GM18508 (cell line): Measurements from ENCODE around the gene SH3RF1.

Source experiments
- ATAC-seq: cut with Tn5 transposase; IDR thresholded peaks from one replicate; pipeline ENCODE4 v1.9.1; 2021; ENCODE audit warnings: moderate number of reproducible peaks; ENCODE audit not compliant: insufficient read depth, unreplicated experiment

The SH3RF1 gene

DNA sequence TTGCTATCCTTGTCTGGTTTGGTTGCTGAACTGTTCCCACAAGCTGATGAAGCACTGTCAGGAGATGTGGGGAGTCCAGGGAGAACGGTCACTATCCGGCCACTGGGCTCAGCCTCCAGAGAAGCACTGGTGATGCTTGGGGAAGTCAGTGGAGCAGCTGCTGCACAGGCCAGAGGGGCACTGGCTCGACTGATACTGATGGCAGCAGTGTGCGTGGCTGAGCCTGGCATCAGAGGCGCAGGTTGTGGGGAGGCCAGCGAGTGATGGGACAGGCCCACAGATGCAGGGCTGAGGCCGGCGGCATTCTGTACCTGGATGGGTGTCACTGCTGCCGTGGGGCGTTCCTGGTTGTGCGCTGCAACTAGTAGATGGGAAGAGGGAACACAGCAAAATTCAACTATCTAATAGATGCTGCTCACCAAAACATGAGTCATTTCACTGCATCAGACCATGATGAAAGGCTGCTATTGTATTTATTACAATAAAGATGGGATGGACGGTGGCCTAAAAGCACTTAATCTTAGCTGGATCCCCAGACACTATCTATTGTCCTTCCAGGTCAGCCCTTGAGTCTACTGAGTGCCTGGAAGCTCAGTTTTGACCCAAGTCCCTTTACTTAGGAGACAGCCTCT lies 154.4 kb downstream of the SH3RF1 start:
- ATAC-seq = no peak

DNA sequence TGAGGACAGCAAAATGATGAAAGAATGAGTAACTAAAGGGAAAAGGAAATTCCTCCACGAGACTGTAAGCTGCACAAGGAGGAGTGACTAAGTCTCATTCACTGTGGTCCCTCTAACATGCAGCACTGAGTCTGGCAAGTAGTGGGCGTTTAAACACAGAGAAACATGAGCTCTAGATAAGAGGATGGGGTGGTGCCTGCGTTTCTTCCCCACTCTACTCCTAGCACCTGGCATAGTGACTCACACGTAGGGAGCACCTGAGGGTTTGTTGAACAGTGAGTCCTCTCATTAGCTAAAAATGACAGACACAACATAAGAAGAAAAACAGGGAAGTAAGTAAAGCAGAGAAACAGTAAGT lies 154.9 kb downstream of the SH3RF1 start:
- no peak for ATAC-seq

DNA sequence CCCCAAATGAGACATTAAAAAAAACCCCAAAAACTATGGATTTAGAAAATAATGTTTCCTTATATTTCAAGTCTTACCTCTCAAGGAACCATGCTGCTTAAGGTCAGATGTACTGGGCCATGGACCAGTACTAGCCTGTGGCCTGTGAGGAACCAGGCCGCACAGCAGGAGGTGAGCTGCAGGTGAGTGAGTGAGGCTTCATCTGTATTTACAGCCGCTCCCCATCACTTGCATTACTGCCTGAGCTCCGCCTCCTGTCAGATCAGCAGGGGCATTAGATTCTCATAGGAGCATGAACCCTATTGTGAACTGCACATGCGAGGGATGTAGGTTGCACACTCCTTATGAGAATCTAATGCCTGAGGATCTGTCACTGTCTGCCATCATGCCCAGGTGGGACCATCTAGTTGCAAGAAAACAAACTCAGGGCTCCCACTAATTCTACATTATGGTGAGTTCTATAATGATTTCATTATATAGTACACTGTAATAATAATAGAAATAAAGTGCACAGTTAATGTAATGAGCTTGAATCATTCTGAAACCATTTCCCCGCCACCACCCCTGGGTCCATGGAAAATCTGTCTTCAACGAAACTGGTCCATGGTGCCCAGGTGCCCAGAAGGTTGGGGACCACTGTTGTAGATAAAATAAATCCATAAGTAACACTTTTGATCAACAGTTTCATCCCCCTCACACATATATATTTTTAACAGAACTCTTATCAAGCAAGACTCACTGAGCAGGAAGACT lies 155.4 kb downstream of the SH3RF1 start:
- no peak for ATAC-seq

DNA sequence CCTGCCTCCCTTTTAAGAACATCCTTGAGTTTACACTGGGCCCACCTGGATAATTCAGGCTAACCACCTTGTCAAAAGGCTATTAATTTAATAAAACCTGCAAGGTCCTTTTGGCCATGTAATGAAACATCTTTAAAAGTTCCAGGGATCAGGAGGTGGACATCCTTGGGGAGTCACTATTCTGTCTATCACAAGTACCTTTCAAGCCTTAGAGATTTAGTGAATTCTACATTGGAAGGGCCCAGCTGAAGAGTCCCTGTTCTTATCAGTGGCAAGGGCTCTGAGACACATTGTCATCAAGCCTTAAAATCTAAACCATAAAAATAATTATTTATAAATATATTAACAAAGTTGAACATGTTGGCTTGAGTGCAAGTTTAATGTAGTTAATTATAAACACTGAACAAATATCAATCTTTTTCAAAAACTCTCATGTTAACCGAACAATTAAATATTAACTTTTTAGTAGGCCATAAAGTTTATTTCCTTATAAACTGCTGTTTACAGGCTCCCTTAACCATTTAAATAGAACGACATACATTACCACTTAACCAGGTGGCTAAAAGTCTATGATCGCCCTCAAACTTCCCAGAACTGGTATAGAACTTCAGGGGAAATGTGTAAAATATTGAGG lies 156.3 kb downstream of the SH3RF1 start:
- no peak for ATAC-seq

DNA sequence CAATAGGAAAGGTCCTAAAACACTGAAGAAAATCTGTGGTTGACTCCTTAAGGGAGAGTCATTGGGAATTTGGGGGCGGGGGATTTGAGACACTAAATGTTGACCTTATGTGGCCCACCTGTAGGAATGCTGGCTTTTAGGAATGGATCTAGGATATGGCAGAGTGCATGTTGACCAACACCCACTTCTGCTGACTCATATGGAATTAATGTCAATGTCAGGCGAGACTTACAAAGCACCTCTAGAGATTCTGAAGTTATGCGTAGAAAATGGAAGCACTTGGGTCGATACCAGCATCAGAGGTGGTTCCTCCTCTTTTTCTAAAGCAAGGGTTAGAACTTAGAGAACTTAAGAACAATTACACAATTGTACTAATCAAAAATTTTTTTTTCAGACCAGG lies 160.1 kb downstream of the SH3RF1 start:
- no peak for ATAC-seq

DNA sequence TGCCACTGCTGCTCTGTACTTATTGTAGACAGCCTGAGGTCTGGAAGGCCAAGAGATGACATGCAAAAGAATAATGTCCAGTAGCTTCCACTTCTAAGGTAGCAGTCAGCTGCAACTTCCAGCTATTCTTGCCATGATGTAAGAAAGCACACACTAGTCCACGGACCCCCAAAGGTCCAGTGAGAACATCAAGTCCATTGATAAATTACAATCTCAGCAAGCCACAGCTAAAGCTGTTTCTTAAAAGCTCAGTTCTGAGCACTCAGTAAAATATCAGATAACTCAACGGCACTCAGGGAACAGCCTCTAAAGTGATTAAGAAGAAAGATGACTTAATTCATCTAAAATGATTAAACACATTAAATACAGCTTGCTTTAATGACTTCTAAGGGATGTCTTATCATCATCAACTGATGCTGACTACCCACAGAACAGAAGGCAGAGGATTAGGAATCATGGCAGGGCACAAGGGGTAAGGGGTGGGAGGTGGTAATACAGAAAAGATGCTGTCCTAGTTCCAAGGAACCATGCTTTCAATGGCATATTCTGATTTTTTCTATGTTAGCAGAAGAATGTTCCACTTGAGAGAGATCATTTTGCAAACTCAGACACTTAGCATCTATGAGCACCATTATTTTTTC lies 161.6 kb downstream of the SH3RF1 start:
- ATAC-seq = no peak

DNA sequence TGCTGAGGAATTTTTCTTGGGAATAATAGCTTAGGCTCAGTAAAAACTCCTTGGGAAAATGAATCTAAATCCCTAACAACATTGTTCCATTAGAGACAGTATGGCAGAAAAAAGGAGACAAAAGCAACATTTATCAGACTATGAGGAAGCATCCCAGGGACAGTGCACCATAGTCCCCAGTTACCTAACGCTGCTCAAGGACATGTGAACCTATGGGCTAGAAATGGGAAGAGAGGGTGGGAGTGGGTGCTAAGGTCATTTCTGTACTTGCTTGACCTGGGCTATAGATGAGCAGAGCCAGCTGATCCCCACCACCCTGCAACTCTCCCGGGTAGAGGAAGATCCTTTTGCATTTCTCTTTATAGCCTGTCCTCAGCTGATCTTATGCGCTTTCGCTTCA lies 162.5 kb downstream of the SH3RF1 start:
- ATAC-seq = no peak

DNA sequence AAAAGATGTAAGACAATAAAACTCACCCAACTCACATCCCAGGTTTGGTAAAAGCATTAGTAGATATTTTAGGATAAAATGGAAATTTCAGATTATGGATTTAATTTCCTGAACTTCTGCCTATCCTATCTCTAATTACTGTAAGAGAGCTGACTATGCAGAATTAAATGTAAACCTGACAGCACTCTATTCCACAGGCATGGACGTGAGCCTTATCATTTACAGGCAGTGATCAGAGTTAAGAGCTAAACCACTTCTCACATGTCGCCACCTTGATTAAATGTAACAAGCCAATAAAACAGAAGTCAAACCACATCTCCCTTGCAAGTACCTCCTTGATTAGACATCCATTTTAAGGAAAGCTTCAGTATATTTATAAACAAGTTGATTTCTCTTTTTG lies 163.2 kb downstream of the SH3RF1 start:
- no peak for ATAC-seq

DNA sequence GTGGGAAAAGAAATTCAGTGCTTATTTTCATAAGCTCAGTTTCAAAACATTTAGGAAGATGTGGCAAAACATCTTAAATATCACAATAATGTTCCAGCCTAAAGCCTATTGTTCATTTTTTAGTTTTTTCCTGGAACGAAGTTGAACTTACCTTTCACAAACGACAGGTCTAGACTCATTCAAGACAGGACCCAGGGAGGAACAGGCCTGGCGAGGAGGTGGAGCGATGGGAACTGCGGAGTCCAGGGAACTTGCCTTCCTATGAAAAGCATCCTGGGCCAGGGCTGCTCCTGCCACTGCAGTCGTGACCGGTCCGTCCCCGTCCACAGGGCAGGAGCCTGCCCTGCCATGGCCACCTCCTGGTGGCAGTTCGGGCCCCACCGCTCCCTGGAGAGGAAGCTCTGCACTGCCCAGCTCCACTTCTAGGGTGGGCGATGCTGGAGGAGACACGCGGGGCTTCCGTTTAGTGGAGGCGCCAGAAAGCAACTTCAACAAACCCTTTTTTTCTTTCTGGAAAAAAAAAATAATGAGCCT lies 164.0 kb downstream of the SH3RF1 start:
- no peak for ATAC-seq

DNA sequence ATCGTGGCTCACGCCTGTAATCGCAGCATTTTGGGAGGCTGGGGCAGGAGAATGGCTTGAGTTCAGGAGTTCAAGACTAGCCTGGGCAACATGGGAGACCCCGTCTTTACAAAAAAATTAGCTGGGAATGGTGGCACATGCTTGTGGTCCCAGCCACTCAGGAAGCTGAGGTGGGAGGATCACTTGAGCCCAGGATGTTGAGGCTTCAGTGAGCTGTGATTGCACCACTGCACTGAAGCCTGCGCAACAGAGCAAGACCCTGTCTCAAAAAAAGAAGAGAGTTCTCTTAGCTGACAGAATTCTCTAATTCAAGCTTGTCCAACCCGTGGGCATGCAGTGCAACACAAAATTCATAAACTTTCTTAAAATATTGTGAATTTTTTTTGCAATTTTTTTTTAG lies 165.1 kb downstream of the SH3RF1 start:
- no peak for ATAC-seq

DNA sequence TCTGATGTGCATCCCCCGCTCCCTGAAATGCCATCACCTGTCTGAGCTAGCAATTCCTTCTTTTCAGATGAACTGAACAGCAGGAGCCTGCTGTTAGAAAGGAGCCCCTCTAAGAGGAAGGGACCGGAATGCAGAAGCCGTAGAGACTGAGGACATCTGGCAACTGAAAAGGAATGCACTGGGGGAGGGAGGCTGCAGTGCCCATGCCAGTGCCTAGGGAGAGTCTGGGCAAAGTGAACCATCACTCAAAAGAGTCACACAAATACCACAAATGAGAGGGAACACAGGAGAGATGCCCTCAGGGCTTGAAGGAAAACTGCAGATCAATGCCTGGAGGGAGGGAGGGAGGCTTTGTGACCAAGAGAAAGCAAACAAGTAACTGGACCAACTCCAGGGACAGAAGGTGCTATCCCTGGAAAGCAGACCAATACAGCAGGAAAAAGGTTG lies 166.8 kb downstream of the SH3RF1 start:
- ATAC-seq = no peak

DNA sequence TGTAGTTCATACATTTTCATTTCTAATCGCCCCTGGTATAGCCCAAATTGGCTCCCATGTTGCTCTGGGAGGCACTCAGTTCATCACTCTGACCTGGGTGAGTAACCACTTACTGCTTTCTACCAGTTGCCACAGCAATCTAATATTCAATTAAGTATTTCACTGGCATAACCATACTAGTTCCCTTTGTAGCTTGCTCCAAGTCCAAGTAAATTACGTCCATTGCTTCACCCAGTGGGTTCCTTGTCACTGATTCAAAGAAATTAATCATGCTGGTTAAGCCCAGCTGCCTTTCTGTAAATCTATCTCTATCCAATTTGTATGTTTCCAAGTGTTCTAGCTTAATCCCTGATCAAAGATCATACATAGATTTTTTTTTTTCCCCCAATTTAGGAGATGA lies 168.7 kb downstream of the SH3RF1 start:
- no peak for ATAC-seq

DNA sequence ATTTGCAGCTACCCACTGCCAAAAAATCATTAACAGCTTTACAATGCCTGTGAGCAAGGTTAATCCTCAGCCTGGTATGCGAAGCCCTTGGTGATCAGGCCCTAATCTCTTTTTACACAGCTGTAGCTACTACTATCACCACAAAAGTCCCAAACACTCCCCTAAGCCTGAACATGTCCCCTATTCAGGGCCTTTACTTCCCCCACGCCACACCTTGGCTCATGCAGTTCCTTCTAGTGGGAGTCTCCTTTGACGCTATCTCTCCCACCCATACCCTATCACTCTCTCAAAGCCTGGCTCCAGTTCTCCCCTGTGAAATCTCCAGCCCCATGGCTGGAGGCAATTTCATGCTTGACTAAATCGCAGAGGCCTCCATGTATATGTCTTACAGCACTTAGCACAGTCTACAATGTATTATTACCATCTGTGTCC lies 170.1 kb downstream of the SH3RF1 start:
- no peak for ATAC-seq

DNA sequence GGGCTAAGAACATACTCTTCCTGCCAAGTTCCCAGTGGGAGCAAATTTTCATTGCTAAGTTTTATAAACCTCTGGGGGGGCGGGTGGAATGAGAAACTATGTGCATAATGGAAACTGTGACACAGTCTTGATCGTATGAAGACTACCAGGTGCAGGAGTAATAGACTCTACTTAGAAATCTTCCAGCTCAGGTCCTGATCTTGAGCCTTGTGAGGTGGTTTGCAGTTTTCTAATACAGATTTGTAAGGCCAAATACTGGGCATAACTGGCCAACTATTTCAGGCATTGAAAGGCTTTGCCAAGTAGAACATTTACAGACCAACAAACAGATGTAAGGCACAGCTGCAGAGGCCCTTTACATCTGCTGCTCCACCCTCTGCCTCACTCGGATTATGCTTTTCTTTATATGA lies 171.0 kb downstream of the SH3RF1 start:
- ATAC-seq = peak; percentile 53

DNA sequence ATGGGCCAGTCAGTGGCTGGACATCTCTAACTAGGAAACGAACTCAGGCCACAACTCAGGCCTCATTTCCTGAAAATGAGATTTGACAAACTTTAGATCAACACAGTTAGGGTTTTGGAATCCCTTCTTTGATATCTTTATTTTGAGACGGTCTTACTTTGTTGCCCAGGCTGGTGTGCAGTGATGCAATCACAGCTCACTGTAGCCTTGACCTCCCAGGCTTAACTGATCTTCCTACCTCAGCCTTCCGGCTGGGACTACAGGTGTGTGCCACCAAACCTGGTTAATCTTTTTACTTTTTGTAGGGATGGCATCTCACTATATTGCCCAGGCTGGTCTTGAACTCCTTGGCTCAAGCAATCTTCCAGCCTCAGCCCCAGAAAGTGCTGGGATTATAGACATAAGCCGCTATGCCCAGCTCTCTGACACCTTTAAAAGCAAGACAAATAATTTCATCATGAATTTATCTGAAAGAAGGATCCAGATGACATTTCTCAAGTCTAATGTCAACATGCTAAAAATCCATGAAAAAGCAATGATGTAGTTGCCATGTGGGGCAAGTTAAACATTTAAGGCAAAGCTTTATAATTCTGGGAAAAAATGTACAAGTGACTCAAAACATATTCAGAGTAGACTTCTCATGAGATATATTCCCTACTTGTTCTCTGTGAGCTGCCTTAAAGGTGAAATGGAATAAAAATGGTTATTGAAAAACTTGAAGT lies 171.6 kb downstream of the SH3RF1 start:
- ATAC-seq = no peak

DNA sequence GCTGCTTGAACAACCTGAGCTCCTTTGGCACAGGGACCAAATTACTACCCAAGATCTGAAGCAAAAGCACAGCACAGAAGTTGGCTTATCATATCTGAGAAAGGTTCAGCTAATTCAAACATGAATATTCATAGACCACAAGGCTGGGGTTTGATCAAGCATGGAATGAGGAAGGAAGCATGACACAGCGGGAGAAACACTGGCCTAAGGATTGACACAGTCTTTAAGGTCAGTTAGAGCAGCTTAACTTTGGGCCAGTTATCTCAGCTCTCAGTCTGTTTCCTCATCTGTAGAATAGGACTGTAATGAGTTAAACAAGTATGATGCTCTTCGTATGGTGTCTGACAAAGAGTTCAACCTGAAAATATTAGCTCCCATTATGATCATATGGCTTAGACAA lies 172.2 kb downstream of the SH3RF1 start:
- ATAC-seq = peak; percentile 21

DNA sequence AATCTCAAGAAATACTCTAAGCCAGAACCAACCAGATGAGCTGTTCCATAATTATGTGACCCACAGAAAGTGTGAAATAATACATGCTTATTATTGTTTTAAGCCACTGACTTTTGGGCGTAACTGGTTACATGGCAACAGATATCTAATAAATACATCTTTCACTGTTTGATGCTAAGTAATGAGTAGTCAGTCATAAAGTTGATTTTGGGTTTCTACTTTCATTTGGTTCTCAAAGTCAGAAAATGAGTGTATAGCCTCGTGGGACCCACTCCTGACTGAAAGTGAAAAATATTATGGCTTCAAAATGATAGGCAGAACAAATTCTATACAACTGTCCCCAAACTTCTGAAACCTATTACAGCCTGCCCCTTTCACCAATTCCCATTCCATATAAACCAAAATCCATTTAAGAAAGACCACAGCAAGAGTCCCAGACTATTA lies 172.7 kb downstream of the SH3RF1 start:
- peak; percentile 41 for ATAC-seq

DNA sequence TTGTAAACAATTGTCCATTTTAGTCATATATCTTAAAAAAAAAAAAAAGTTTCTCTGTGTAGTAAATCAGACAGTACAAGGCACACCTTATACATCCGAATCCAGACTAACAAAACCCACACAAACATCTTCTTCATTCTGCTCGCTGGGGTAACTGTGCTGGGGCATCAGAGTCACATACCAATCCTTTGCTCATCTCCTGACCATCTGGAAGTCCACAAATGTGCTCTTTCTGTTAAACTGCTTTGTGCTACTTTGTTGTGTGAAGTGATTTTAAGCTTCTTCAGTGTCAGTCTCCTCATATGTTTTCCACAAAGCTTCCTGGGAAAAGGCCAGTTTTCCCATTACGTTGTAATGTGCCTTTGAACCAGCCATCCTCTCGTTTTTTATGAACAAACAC lies 174.5 kb downstream of the SH3RF1 start:
- no peak for ATAC-seq

DNA sequence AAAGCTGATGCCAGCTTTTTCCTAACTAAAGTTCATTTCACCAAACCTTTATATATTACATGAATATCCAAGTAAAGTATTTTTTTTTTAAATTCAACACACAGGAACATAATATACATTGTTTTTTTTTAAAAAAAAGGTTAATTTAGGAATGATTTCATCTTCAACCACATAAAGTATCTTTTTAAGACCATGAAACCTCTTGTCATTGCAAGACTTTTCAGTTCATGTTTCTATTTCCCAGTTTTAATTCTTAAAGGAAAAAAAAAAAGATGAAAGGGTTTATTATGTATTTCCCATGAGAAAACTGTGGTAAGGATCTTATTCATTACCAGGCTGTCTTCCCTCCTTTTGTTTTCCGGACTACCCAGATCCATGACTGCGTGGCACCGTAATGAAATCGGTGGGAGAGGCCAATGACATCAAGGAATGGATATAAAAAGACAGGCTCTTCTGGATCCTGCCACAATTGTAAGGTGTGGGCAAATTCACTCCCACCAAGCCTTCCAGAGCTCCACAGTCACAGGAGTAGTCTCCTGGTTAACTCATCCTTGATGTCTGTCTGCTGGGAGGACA lies 176.0 kb downstream of the SH3RF1 start:
- ATAC-seq = no peak
